ENCODE measurements around the gene CGREF1.

- TF ChIP-seq CTCF (IDR thresholded peaks at IDR 0.05; ENCODE audit: borderline replicate concordance, extremely low read depth, low read length, poor library complexity, severe bottlenecking) (no peak), EZH2 (IDR thresholded peaks at IDR 0.05; ENCODE audit: borderline replicate concordance, low read depth, low read length, severe bottlenecking) (no peak)
These were observed 10.7 kb downstream of the CGREF1 start for GRCh38 chr2:27108221-27108620.

Measured in DND-41 (cell line).